GM12801 (cell line): ENCODE data around the gene ATP2B2.

Source experiments
- CTCF ChIP-seq: IDR thresholded peaks from one replicate; pipeline ENCODE4 v1.5.1; 2011; ENCODE audit warnings: control low read depth; ENCODE audit not compliant: insufficient read length; ENCODE audit errors: extremely low read depth

Gene ATP2B2

GRCh38 chr3:10320320-10320677 lies 185.1 kb downstream of the ATP2B2 start:
- no peak for TF ChIP-seq CTCF

- no peak for TF ChIP-seq CTCF
Observed at GRCh38 chr3:10319804-10320203, 185.6 kb downstream of the ATP2B2 start.

GRCh38 chr3:10319251-10319650 lies 186.1 kb downstream of the ATP2B2 start:
- no peak for TF ChIP-seq CTCF

GRCh38 chr3:10317961-10318350 lies 187.4 kb downstream of the ATP2B2 start:
- no peak for TF ChIP-seq CTCF

- no peak for TF ChIP-seq CTCF
Observed at GRCh38 chr3:10317311-10317960, 187.9 kb downstream of the ATP2B2 start.

- TF ChIP-seq CTCF, result no peak
Observed at GRCh38 chr3:10315771-10316344, 189.5 kb downstream of the ATP2B2 start.

- TF ChIP-seq CTCF, result no peak
Observed at GRCh38 chr3:10315101-10315500, 190.3 kb downstream of the ATP2B2 start.

GRCh38 chr3:10312861-10313260 lies 192.5 kb downstream of the ATP2B2 start:
- no peak for TF ChIP-seq CTCF
